ENCODE results near the gene LAMTOR4. TPM values are rescaled to one million over a fixed set of nuclear protein-coding genes. Genes with fewer than 3 reads are reported as not detected.

The LAMTOR4 gene
- total and polyA plus RNA-seq, 7 experiments from 2014 or later = 132 to 555 (median 192) TPM

DNA sequence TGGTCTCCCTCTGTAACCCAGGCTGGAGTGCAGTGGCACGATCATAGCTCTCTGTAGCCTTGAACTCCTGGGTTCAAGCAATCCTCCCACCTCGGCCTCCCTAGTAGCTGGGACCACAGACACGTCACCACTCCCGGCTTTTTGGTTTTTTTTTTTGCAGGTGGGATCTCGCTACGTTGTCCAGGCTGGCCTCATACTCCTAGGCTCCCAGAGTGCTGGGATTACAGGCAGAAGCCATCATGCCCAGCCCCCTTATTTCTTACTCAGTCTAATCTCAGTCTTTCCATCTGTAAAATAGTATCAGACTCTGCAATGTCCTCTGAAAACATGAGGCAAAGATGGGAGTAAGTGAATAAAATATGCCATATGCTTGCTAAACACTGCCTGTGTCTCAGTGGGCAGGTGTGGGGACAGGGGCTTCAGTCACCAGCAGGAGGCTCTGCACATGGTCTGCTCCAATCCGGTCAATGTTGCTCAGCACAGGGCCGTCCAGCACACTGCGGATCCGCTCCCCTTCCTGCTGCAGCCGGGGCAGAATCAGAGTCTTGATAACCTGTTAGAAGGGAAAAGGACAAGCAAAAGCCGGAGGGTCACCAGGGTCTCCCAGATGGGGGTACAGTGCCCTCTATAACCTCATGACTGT is 39.1 kb upstream of the LAMTOR4 start:
- H3K4me1 Mint-ChIP-seq = peaks cover 0 to 5% (median 0%) of the 10 kb centered on the region in 7 donors
- ChIA-PET CTCF (no interaction called here), POLR2A (no interaction called here)
- Histone ChIP-seq H3K27me3 (ENCODE audit: control insufficient read depth in 2 of 2, insufficient read depth in 2 of 2, low read length in 2 of 2) (no peaks in the 10 kb centered on the region), H3K9me3 (ENCODE audit: control insufficient read depth in 2 of 3, low read length in 3 of 3) (no peaks in the 10 kb centered on the region), H3K4me1 (ENCODE audit: control insufficient read depth in 2 of 2, insufficient read depth in 2 of 2, low read length in 2 of 2) (no peaks in the 10 kb centered on the region), H3K36me3 (ENCODE audit: control insufficient read depth in 2 of 3, insufficient read depth in 3 of 3, low read length in 3 of 3) (peaks cover 0 to 79% (median 27%) of the 10 kb centered on the region in 3 experiments), H3K27ac (ENCODE audit: low read depth, low read length) (no peak overlapping the region), H3K4me3 (ENCODE audit: low read length) (no peak overlapping the region)
- H3K4me3 Mint-ChIP-seq = no peak overlapping the region
- DNase-seq (no peak), ATAC-seq (no peak)
- H3K27me3 Mint-ChIP-seq = no peaks in the 10 kb centered on the region
- no peaks in the 10 kb centered on the region for H3K9me3 Mint-ChIP-seq
- intact Hi-C loops (cut with micrococcal nuclease) = loop anchor here in 1 of 2 donors (10.0 kb wide), 2 partner anchors 475 to 555 kb away; partner anchors contain the start of genes FAM200A, FBXO24, LRCH4 and ZNF655
- no peak overlapping the region for H3K27ac Mint-ChIP-seq
- peaks cover 0 to 36% (median 6%) of the 10 kb centered on the region in 5 donors for H3K36me3 Mint-ChIP-seq

DNA sequence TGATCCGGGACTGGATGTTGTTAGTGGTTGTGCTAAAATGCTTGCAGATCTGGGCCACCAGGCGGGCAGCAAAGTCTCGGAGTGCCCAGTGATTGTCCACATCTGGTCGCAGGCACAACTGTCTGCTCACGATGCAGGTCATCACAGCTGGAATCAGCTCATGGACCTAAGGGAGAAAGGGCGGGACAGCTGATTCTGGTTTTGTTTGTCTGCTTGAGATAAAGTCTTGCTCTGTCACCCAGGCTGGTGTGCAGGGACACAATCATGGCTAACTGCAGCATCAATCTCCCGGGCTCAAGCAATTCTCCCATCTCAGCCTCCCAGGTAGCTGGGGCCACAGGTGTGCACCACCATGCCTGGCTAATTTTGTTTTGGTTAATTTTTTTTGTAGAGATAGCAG is 37.6 kb upstream of the LAMTOR4 start:
- Mint-ChIP-seq H3K4me1 (peaks cover 0 to 7% (median 3%) of the 10 kb centered on the region in 7 donors), H3K27ac (peak overlapping the region in 1 of 9 donors; percentile 24), H3K9me3 (no peaks in the 10 kb centered on the region), H3K27me3 (no peaks in the 10 kb centered on the region), H3K4me3 (no peak overlapping the region), H3K36me3 (peaks cover 0 to 36% (median 9%) of the 10 kb centered on the region in 5 donors)
- no peak overlapping the region for H3K27ac ChIP-seq (ENCODE audit: low read depth, low read length)
- no peak overlapping the region for H3K4me3 ChIP-seq (ENCODE audit: low read length)
- H3K27me3 ChIP-seq (ENCODE audit: control insufficient read depth in 2 of 2, insufficient read depth in 2 of 2, low read length in 2 of 2) = no peaks in the 10 kb centered on the region
- no peaks in the 10 kb centered on the region for H3K4me1 ChIP-seq (ENCODE audit: control insufficient read depth in 2 of 2, insufficient read depth in 2 of 2, low read length in 2 of 2)
- ChIA-PET CTCF (no interaction called here), POLR2A (no interaction called here)
- no peaks in the 10 kb centered on the region for H3K9me3 ChIP-seq (ENCODE audit: control insufficient read depth in 2 of 3, low read length in 3 of 3)
- intact Hi-C loops (cut with micrococcal nuclease) = no loop called here
- ATAC-seq = no peak
- H3K36me3 ChIP-seq (ENCODE audit: control insufficient read depth in 2 of 3, insufficient read depth in 3 of 3, low read length in 3 of 3) = peaks cover 0 to 74% (median 27%) of the 10 kb centered on the region in 3 experiments
- no peak for DNase-seq

DNA sequence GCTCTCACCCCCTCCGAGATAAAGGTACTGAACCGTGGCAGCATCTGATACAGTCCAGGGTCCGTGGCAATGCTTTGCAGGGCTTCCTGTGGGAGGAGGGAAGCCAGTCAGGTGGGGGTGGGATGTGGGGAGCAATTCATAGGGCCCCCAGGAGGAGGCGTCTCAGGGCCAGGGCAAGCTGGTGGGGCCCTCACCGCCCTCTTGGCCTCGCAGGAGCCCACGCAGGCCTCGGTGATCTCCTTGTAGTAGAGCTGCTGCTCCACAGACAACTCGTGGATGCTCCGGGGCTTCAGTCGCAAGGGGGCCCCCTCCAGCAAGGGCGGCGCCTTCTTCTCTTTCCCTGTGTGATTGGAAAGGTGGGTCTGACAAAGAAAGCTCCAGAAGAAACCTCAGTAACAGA is 36.8 kb upstream of the LAMTOR4 start:
- no peak overlapping the region for H3K4me3 Mint-ChIP-seq
- Histone ChIP-seq H3K4me1 (ENCODE audit: control insufficient read depth in 2 of 2, insufficient read depth in 2 of 2, low read length in 2 of 2) (no peaks in the 10 kb centered on the region), H3K27ac (ENCODE audit: low read depth, low read length) (no peak overlapping the region), H3K36me3 (ENCODE audit: control insufficient read depth in 2 of 3, insufficient read depth in 3 of 3, low read length in 3 of 3) (peaks cover 0 to 70% (median 27%) of the 10 kb centered on the region in 3 experiments), H3K4me3 (ENCODE audit: low read length) (no peak overlapping the region), H3K9me3 (ENCODE audit: control insufficient read depth in 2 of 3, low read length in 3 of 3) (no peaks in the 10 kb centered on the region), H3K27me3 (ENCODE audit: control insufficient read depth in 2 of 2, insufficient read depth in 2 of 2, low read length in 2 of 2) (no peaks in the 10 kb centered on the region)
- no peak overlapping the region for H3K27ac Mint-ChIP-seq
- intact Hi-C loops (cut with micrococcal nuclease) = no loop called here
- ATAC-seq (no peak), DNase-seq (no peak)
- ChIA-PET CTCF (no interaction called here), POLR2A (interaction anchor here (0.6 to 1.1 kb wide), 2 partner anchors 10 to 12 kb away, joined by 3 read pairs; partner anchors contain the start of gene AP4M1)
- H3K4me1 Mint-ChIP-seq = peaks cover 3 to 9% (median 8%) of the 10 kb centered on the region in 7 donors
- peaks cover 0 to 33% (median 9%) of the 10 kb centered on the region in 5 donors for H3K36me3 Mint-ChIP-seq
- no peaks in the 10 kb centered on the region for H3K27me3 Mint-ChIP-seq
- no peaks in the 10 kb centered on the region for H3K9me3 Mint-ChIP-seq

DNA sequence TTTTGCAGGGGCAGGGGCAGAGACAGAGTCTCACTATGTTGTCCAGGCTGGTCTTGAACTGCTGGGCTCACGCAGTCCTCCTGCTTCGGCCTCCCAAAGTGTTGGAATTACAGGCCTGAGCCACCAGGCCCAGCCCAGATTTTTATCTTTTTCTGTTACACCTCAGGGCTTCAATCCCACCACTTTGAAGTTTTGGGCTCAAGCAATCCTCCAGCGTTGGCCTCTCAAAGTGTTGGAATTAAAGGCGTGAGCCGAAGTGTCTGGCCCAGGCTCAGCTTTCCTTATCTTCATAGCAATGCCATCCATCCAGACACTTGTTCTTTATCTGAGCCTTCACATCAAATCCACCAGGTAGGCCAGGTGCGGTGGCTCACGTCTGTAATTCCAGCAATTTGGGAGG is 33.7 kb upstream of the LAMTOR4 start:
- H3K4me1 ChIP-seq (ENCODE audit: control insufficient read depth in 2 of 2, insufficient read depth in 2 of 2, low read length in 2 of 2) = peaks cover 7 to 11% of the 10 kb centered on the region in 2 donors
- peak overlapping the region in 2 of 9 donors; percentile 42 to 65 for H3K27ac Mint-ChIP-seq
- H3K9me3 Mint-ChIP-seq = peaks cover 0 to 3% (median 0%) of the 10 kb centered on the region in 11 donors
- no peak overlapping the region for H3K27ac ChIP-seq (ENCODE audit: low read depth, low read length)
- no peaks in the 10 kb centered on the region for H3K27me3 ChIP-seq (ENCODE audit: control insufficient read depth in 2 of 2, insufficient read depth in 2 of 2, low read length in 2 of 2)
- ATAC-seq (no peak), DNase-seq (no peak)
- peaks cover 0 to 44% (median 18%) of the 10 kb centered on the region in 3 experiments for H3K36me3 ChIP-seq (ENCODE audit: control insufficient read depth in 2 of 3, insufficient read depth in 3 of 3, low read length in 3 of 3)
- intact Hi-C loops (cut with micrococcal nuclease) = no loop called here
- H3K36me3 Mint-ChIP-seq = peaks cover 0 to 20% (median 4%) of the 10 kb centered on the region in 5 donors
- H3K27me3 Mint-ChIP-seq = no peaks in the 10 kb centered on the region
- H3K9me3 ChIP-seq (ENCODE audit: control insufficient read depth in 2 of 3, low read length in 3 of 3) = no peaks in the 10 kb centered on the region
- H3K4me3 Mint-ChIP-seq = no peak overlapping the region
- H3K4me3 ChIP-seq (ENCODE audit: low read length) = no peak overlapping the region
- ChIA-PET CTCF (interaction anchor here (0.6 kb wide), 1 partner anchor 21 kb away, joined by 3 read pairs; no protein-coding TSS in a partner anchor), POLR2A (interaction anchor here (2.2 kb wide), 1 partner anchor 9 kb away, joined by 10 read pairs; no protein-coding TSS in a partner anchor)
- peaks cover 10 to 25% (median 19%) of the 10 kb centered on the region in 7 donors for H3K4me1 Mint-ChIP-seq

DNA sequence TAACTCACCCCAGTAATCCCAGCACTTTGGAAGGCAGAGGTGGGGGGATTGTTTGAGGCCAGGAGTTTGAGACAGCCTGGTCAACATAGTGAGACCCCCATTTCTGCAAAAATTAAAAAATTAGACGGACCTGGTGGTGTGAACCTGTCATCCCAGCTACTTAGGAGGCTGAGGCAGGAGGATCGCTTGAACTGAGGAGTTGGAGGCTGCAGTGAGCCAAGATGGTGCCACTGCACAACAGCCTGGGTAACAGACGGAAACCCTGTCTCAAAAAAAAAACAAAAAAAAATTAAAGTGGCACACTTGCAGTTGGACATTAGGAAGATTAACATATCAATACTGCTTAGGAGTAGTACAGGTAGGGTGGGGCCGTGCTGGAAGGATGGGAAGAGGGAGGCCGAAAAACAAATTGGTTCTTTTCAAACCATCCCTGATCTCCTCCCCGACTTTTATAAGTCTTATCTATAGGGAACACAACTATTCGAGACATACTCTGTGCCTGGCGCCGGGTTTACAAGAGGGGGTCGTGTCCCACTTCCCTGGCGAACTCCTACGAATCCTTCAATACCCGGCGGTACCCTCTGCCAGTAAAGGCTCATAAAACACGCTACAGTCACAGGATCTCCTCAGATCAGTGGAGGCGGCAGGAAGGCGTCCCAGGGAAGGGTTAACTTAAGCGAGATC is 30.2 kb upstream of the LAMTOR4 start:
- no peak for ATAC-seq

More for the DNA sequence above, 30.2 kb upstream of the LAMTOR4 start:
- Mint-ChIP-seq H3K9me3 (peaks cover 0 to 3% (median 0%) of the 10 kb centered on the region in 11 donors), H3K4me1 (peaks cover 18 to 37% (median 28%) of the 10 kb centered on the region in 7 donors), H3K36me3 (peaks cover 0 to 9% (median 4%) of the 10 kb centered on the region in 5 donors), H3K4me3 (peak overlapping the region; percentile 90 to 100 (median 98)), H3K27ac (peak overlapping the region; percentile 97 to 99 (median 98)), H3K27me3 (no peaks in the 10 kb centered on the region)
- ChIA-PET POLR2A (interaction anchor here (0.6 to 2.1 kb wide), 4 partner anchors 8 to 574 kb away, joined by 3 to 15 read pairs (median 8); partner anchors contain the start of gene MBLAC1), CTCF (no interaction called here)
- H3K9me3 ChIP-seq (ENCODE audit: control insufficient read depth in 2 of 3, low read length in 3 of 3) = no peaks in the 10 kb centered on the region
- peaks cover 0 to 23% (median 5%) of the 10 kb centered on the region in 3 experiments for H3K36me3 ChIP-seq (ENCODE audit: control insufficient read depth in 2 of 3, insufficient read depth in 3 of 3, low read length in 3 of 3)
- peak overlapping the region; percentile 100 for H3K4me3 ChIP-seq (ENCODE audit: low read length)
- peaks cover 12 to 19% of the 10 kb centered on the region in 2 donors for H3K4me1 ChIP-seq (ENCODE audit: control insufficient read depth in 2 of 2, insufficient read depth in 2 of 2, low read length in 2 of 2)
- H3K27me3 ChIP-seq (ENCODE audit: control insufficient read depth in 2 of 2, insufficient read depth in 2 of 2, low read length in 2 of 2) = no peaks in the 10 kb centered on the region
- intact Hi-C loops (cut with micrococcal nuclease) = loop anchor here (1.0 to 2.0 kb wide), 8 partner anchors 9 to 555 kb away; partner anchors contain the start of genes AP4M1 (in 2 of the 2), MCM7 (in 2 of the 2), ZCWPW1 (in 2 of the 2) and GNB2 (in 1 of the 2)
- DNase-seq = no peak
- H3K27ac ChIP-seq (ENCODE audit: low read depth, low read length) = peak overlapping the region; percentile 88
